ENCODE data around the gene DAG1. TPM values are rescaled to one million over a fixed set of nuclear protein-coding genes. Genes with fewer than 3 reads are reported as not detected.
A peak's percentile ranks its signal among the peaks of the same experiment; 100 is the strongest.

The DAG1 gene
- total RNA-seq, 1 experiment from 2014 or later, result 111 TPM

DNA sequence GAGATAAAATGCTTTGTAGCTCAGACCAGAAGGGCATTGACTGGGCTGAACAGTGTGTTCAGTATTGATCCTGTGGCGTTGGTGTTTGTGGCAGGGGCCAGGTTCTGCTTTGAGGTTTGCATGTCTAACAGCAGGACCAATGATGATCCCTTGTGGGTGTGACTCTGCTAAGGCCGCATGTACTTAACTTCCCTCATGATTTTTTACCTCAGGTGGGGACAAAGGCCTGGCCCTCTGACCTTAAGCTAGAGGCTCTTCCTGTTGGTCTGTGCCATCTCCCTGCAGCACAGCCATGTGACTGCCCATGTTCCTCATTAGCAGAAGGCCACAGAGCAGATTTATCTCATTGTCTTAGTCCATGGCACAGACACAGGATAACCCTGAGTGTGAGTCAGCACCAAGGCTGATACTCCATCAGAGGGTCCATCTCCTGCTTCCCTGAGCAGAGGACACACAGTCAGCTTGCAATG lies 49.9 kb downstream of the DAG1 start:
- no peaks in the 10 kb centered on the region for H3K79me2 ChIP-seq (ENCODE audit: low read length)
- no peak overlapping the region for H3K4me2 ChIP-seq (ENCODE audit: low read length)
- H3K9me2 ChIP-seq (replicated peaks; ENCODE audit: low read length), result no peaks in the 10 kb centered on the region
- no peak for TF ChIP-seq CTCF (conservative IDR thresholded peaks at IDR 0.05; ENCODE audit: low read depth, low read length)
- no peak for TF ChIP-seq EZH2phosphoT487 (IDR thresholded peaks at IDR 0.05; ENCODE audit: borderline replicate concordance, low read length)
- TF ChIP-seq EZH2 (IDR thresholded peaks at IDR 0.05; ENCODE audit: low read length, unreplicated experiment), result no peak
- no peaks in the 10 kb centered on the region for H3K9me3 ChIP-seq (ENCODE audit: low read length)
- H3K4me1 ChIP-seq (ENCODE audit: insufficient read depth, low read length), result no peaks in the 10 kb centered on the region
- POLR2A ChIA-PET (ENCODE audit: unreplicated experiment), result no interaction called here
- intact Hi-C loops (cut with micrococcal nuclease), result loop anchor here (10.0 kb wide), 1 partner anchor 45 kb away; the partner anchor contains the start of gene DAG1
- no peak overlapping the region for H3K9ac ChIP-seq (ENCODE audit: low read length)
- H3K36me3 ChIP-seq (ENCODE audit: low read depth, low read length), result peaks cover 22% of the 10 kb centered on the region
- DNase-seq (no peak), ATAC-seq (no peak)
- H3K4me3 ChIP-seq (ENCODE audit: low read length), result no peak overlapping the region
- no peak overlapping the region for H2AFZ ChIP-seq (ENCODE audit: low read length)
- CTCF ChIA-PET, result no interaction called here
- H3K27me3 ChIP-seq (ENCODE audit: low read length), result no peaks in the 10 kb centered on the region
- no peak overlapping the region for H3K27ac ChIP-seq (ENCODE audit: low read length)
- H4K20me1 ChIP-seq (ENCODE audit: low read length), result no peaks in the 10 kb centered on the region
- H3F3A ChIP-seq (ENCODE audit: low read length, unreplicated experiment), result no peaks in the 10 kb centered on the region
- BruUV-seq (replicated peaks), result no TSS peak

DNA sequence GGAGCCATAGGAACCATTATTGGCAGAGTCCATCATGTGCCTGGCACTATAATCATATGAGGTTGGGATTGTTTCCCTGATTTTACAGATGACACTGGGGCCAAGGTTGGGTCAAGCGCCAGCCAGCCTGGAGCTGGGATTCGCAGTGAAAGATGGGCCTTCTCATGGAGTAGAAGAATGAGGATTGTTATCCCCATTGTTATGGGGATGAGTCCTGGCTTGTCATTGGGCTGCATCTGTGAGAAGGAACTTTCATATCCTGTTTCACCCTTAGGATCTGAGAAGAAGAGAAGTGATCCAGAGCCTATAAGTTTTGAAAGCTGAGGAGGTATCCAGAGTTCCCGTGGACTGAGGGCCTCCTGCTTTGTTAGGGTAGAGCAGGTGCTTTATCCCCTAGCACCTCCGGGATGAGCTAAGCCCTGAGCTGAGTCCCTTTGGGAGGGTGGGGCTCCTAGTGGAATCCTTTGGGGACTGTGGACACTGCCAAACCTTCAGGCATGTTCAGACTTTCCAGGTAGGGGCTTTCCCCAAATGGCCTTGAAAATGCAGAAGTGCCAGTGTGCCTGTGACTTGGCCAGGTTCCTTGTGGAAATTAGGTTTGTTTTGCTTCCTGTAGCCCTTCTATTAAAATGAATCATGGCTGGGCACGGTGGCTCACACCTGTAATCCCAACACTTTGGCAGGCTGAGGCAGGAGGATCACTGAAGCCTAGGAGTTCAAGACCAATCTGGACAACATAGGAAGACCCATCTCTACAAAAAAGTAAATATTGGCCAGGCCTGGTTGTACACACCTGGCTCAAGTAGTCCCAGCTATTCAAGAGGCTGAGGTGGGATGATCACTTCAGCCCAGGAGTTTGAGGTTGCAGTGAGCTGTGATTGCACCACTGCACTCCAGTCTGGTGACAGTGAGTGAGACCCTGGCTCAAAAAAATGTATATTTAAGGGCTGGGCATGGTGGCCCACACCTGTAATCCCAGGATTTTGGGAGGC lies 54.0 kb downstream of the DAG1 start:
- POLR2A ChIA-PET (ENCODE audit: unreplicated experiment), result no interaction called here
- intact Hi-C loops (cut with micrococcal nuclease), result loop anchor here (10.0 kb wide), 1 partner anchor 49 kb away; the partner anchor contains the start of gene DAG1
- BruUV-seq (replicated peaks), result no TSS peak
- H3K79me2 ChIP-seq (ENCODE audit: low read length), result no peaks in the 10 kb centered on the region
- H3K27ac ChIP-seq (ENCODE audit: low read length), result no peak overlapping the region
- DNase-seq (no peak), ATAC-seq (peak; percentile 61)
- no peaks in the 10 kb centered on the region for H4K20me1 ChIP-seq (ENCODE audit: low read length)
- no peaks in the 10 kb centered on the region for H3K9me3 ChIP-seq (ENCODE audit: low read length)
- no peak overlapping the region for H2AFZ ChIP-seq (ENCODE audit: low read length)
- peaks cover 3% of the 10 kb centered on the region; the same call in 1 of the 2 replicates for H3K36me3 ChIP-seq (ENCODE audit: low read depth, low read length)
- no peak overlapping the region for H3K4me2 ChIP-seq (ENCODE audit: low read length)
- no peak for TF ChIP-seq CTCF (conservative IDR thresholded peaks at IDR 0.05; ENCODE audit: low read depth, low read length)
- no peak overlapping the region for H3K4me3 ChIP-seq (ENCODE audit: low read length)
- no peaks in the 10 kb centered on the region for H3K27me3 ChIP-seq (ENCODE audit: low read length)
- no peaks in the 10 kb centered on the region for H3K9me2 ChIP-seq (replicated peaks; ENCODE audit: low read length)
- no peaks in the 10 kb centered on the region for H3F3A ChIP-seq (ENCODE audit: low read length, unreplicated experiment)
- no peaks in the 10 kb centered on the region for H3K4me1 ChIP-seq (ENCODE audit: insufficient read depth, low read length)
- no peak overlapping the region for H3K9ac ChIP-seq (ENCODE audit: low read length)
- CTCF ChIA-PET, result no interaction called here

DNA sequence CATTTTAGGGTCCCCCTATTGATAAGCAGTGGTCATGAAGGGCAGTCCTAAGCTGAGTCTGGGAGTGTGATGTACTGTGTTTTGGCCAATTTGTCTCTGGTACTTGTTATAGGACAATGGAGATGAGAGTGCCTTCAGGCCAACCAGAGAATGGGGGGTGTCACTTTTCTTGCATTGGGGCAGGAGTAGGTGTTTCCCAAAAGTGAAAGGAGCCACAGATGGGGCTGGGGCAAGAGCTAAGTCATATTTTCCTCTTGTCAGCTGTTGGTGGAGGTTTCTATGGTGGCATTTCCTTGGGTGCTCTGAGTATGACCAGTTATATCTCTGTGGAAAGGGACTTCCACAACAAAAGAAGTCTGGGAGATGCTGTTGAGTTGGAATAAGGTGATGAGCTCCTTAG lies 59.5 kb downstream of the DAG1 start:
- Histone ChIP-seq H3K4me2 (ENCODE audit: low read length) (no peak overlapping the region), H3K4me1 (ENCODE audit: insufficient read depth, low read length) (no peaks in the 10 kb centered on the region), H3K9ac (ENCODE audit: low read length) (no peak overlapping the region), H3K9me3 (ENCODE audit: low read length) (no peaks in the 10 kb centered on the region), H3K4me3 (ENCODE audit: low read length) (no peak overlapping the region), H3K9me2 (replicated peaks; ENCODE audit: low read length) (no peaks in the 10 kb centered on the region), H3F3A (ENCODE audit: low read length, unreplicated experiment) (no peaks in the 10 kb centered on the region), H4K20me1 (ENCODE audit: low read length) (no peaks in the 10 kb centered on the region), H2AFZ (ENCODE audit: low read length) (no peak overlapping the region), H3K79me2 (ENCODE audit: low read length) (no peaks in the 10 kb centered on the region), H3K27ac (ENCODE audit: low read length) (no peak overlapping the region), H3K36me3 (ENCODE audit: low read depth, low read length) (peaks cover 19% of the 10 kb centered on the region), H3K27me3 (ENCODE audit: low read length) (no peaks in the 10 kb centered on the region)
- no peak for ATAC-seq
- CTCF ChIA-PET, result no interaction called here
- POLR2A ChIA-PET (ENCODE audit: unreplicated experiment), result no interaction called here
- intact Hi-C loops (cut with micrococcal nuclease), result loop anchor here (10.0 kb wide), 1 partner anchor 55 kb away; the partner anchor contains the start of gene DAG1
- TF ChIP-seq EZH2 (IDR thresholded peaks at IDR 0.05; ENCODE audit: low read length, unreplicated experiment) (no peak), EZH2phosphoT487 (IDR thresholded peaks at IDR 0.05; ENCODE audit: borderline replicate concordance, low read length) (no peak), CTCF (conservative IDR thresholded peaks at IDR 0.05; ENCODE audit: low read depth, low read length) (no peak)
- no TSS peak for BruUV-seq (replicated peaks)
- DNase-seq, result no peak

Data from PC-3 (cell line).